SH-SY5Y (cell line): ENCODE measurements around the gene ABCF1.

Source experiments
- GATA2 ChIP-seq: IDR thresholded peaks from 2 replicates; pipeline ENCODE4 v1.6.1; 2011; ENCODE audit warnings: mild to moderate bottlenecking, low read depth, low read length
- GATA3 ChIP-seq: IDR thresholded peaks from 2 replicates; pipeline ENCODE4 v1.6.1; 2011; ENCODE audit warnings: low read depth, mild to moderate bottlenecking, low read length, moderate library complexity

- TF ChIP-seq GATA2 (no peak), GATA3 (no peak)
These were observed 37.6 kb upstream of the ABCF1 start for GRCh38 chr6:30533460-30534294.
